NK-92 treated with Interleukin-12 subunit alpha and Interleukin-12 subunit beta, amount 100 ng/mL, for 24 hours (cell line): ENCODE results near the gene HNRNPA3.
"Not testable (repeated sequence)": the region's sequence is repeated elsewhere in the genome, so short reads cannot be mapped to it uniquely, and the experiment has no call there.

ENCODE experiments used
- DNase-seq: peaks from one replicate; lab custom pipeline; 2025; lab: John Stamatoyannopoulos, UW

HNRNPA3 gene

GRCh38 chr2:177212106-177212890, at the start of gene HNRNPA3:
TSS of gene HNRNPA3 (plus strand) at chr2:177212794. CDS start at chr2:177212800, 6 bp downstream.
- DNase-seq, result peak; percentile 99

GRCh38 chr2:177164131-177164530, 48.5 kb upstream of the HNRNPA3 start:
- DNase-seq, result no peak

- DNase-seq, result peak; percentile 53
Observed at GRCh38 chr2:177164584-177165052, 48.0 kb upstream of the HNRNPA3 start.

- DNase-seq, result no peak
Observed at GRCh38 chr2:177165061-177165583, 47.5 kb upstream of the HNRNPA3 start.

- DNase-seq, result no peak
Observed at GRCh38 chr2:177165721-177166711, 46.6 kb upstream of the HNRNPA3 start.

GRCh38 chr2:177169810-177170514, 42.6 kb upstream of the HNRNPA3 start:
- DNase-seq, result no peak

- DNase-seq, result no peak
Observed at GRCh38 chr2:177171418-177171865, 41.2 kb upstream of the HNRNPA3 start.

GRCh38 chr2:177172034-177172880, 40.3 kb upstream of the HNRNPA3 start:
- DNase-seq, result no peak

- DNase-seq, result no peak
Observed at GRCh38 chr2:177174486-177174885, 38.1 kb upstream of the HNRNPA3 start.

- DNase-seq, result no peak
Observed at GRCh38 chr2:177175917-177176668, 36.5 kb upstream of the HNRNPA3 start.

- DNase-seq, result no peak
Observed at GRCh38 chr2:177178797-177179196, 33.8 kb upstream of the HNRNPA3 start.

GRCh38 chr2:177179227-177179626, 33.4 kb upstream of the HNRNPA3 start:
- no peak for DNase-seq

GRCh38 chr2:177179671-177180070, 32.9 kb upstream of the HNRNPA3 start:
- not testable (repeated sequence) for DNase-seq

GRCh38 chr2:177180269-177181000, 32.2 kb upstream of the HNRNPA3 start:
- DNase-seq, result no peak

- no peak for DNase-seq
Observed at GRCh38 chr2:177183860-177184259, 28.7 kb upstream of the HNRNPA3 start.

- no peak for DNase-seq
Observed at GRCh38 chr2:177184606-177185005, 28.0 kb upstream of the HNRNPA3 start.

GRCh38 chr2:177186038-177186437, 26.6 kb upstream of the HNRNPA3 start:
- DNase-seq, result not testable (repeated sequence)

- no peak for DNase-seq
Observed at GRCh38 chr2:177187631-177188312, 24.8 kb upstream of the HNRNPA3 start.
